Stimulated activated CD8-positive, alpha-beta memory T cell treated with anti-CD3 and anti-CD28 coated beads, Interleukin-12 subunit alpha, Interleukin-12 subunit beta, amount 100 ng/mL, for 1 hour (primary cell): Measurements from ENCODE around the gene TOM1.
A peak's percentile ranks its signal among the peaks of the same experiment; 100 is the strongest.

Experiments used
- DNase-seq: peaks from one replicate; pipeline ENCODE4 v3.0.0-alpha.2; 2020; ENCODE audit warnings: low read depth

Gene TOM1

GRCh38 chr22:35373781-35374180 lies 74.1 kb downstream of the TOM1 start:
- DNase-seq: no peak

GRCh38 chr22:35375031-35375430 lies 75.3 kb downstream of the TOM1 start:
- DNase-seq: no peak

GRCh38 chr22:35375526-35375925 lies 75.8 kb downstream of the TOM1 start:
- DNase-seq: no peak

- DNase-seq: no peak
Observed at GRCh38 chr22:35376728-35377472, 77.2 kb downstream of the TOM1 start.

- no peak for DNase-seq
Observed at GRCh38 chr22:35377735-35378134, 78.0 kb downstream of the TOM1 start.

GRCh38 chr22:35378621-35379020 lies 78.9 kb downstream of the TOM1 start:
- DNase-seq: no peak

- DNase-seq: no peak
Observed at GRCh38 chr22:35379146-35379993, 79.7 kb downstream of the TOM1 start.

- no peak for DNase-seq
Observed at GRCh38 chr22:35380013-35380412, 80.3 kb downstream of the TOM1 start.

- DNase-seq: peak; percentile 35
Observed at GRCh38 chr22:35380537-35381423, 81.1 kb downstream of the TOM1 start, which contains the start of gene HMOX1. Gene HMOX1, plus strand, starts transcription at chr22:35381096. Its CDS starts 78 bp downstream, at chr22:35381174.

GRCh38 chr22:35381424-35382009 lies 81.8 kb downstream of the TOM1 start:
- DNase-seq: no peak

GRCh38 chr22:35383679-35384071 lies 84.0 kb downstream of the TOM1 start:
- DNase-seq: no peak

- DNase-seq: no peak
Observed at GRCh38 chr22:35384527-35384926, 84.8 kb downstream of the TOM1 start.

GRCh38 chr22:35384975-35385588 lies 85.4 kb downstream of the TOM1 start:
- DNase-seq: no peak

GRCh38 chr22:35386670-35387288 lies 87.1 kb downstream of the TOM1 start:
- DNase-seq: no peak

GRCh38 chr22:35390933-35391332 lies 91.2 kb downstream of the TOM1 start:
- no peak for DNase-seq

GRCh38 chr22:35392357-35392756 lies 92.7 kb downstream of the TOM1 start:
- no peak for DNase-seq

GRCh38 chr22:35393116-35394010 lies 93.7 kb downstream of the TOM1 start:
- no peak for DNase-seq

- DNase-seq: no peak
Observed at GRCh38 chr22:35394011-35394312, 94.3 kb downstream of the TOM1 start.

- DNase-seq: no peak
Observed at GRCh38 chr22:35394810-35395563, 95.3 kb downstream of the TOM1 start.
